IPS-NIHi7 (cell line): ENCODE results near the gene ANKIB1.
"Not testable (repeated sequence)": the region's sequence is repeated elsewhere in the genome, so short reads cannot be mapped to it uniquely, and the experiment has no call there.

ENCODE experiments used
- DNase-seq: peaks from one replicate; pipeline ENCODE4 v3.0.0; 2012; ENCODE audit warnings: mixed read lengths; ENCODE audit errors: extremely low spot score

Gene ANKIB1, protein sequence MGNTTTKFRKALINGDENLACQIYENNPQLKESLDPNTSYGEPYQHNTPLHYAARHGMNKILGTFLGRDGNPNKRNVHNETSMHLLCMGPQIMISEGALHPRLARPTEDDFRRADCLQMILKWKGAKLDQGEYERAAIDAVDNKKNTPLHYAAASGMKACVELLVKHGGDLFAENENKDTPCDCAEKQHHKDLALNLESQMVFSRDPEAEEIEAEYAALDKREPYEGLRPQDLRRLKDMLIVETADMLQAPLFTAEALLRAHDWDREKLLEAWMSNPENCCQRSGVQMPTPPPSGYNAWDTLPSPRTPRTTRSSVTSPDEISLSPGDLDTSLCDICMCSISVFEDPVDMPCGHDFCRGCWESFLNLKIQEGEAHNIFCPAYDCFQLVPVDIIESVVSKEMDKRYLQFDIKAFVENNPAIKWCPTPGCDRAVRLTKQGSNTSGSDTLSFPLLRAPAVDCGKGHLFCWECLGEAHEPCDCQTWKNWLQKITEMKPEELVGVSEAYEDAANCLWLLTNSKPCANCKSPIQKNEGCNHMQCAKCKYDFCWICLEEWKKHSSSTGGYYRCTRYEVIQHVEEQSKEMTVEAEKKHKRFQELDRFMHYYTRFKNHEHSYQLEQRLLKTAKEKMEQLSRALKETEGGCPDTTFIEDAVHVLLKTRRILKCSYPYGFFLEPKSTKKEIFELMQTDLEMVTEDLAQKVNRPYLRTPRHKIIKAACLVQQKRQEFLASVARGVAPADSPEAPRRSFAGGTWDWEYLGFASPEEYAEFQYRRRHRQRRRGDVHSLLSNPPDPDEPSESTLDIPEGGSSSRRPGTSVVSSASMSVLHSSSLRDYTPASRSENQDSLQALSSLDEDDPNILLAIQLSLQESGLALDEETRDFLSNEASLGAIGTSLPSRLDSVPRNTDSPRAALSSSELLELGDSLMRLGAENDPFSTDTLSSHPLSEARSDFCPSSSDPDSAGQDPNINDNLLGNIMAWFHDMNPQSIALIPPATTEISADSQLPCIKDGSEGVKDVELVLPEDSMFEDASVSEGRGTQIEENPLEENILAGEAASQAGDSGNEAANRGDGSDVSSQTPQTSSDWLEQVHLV

DNA sequence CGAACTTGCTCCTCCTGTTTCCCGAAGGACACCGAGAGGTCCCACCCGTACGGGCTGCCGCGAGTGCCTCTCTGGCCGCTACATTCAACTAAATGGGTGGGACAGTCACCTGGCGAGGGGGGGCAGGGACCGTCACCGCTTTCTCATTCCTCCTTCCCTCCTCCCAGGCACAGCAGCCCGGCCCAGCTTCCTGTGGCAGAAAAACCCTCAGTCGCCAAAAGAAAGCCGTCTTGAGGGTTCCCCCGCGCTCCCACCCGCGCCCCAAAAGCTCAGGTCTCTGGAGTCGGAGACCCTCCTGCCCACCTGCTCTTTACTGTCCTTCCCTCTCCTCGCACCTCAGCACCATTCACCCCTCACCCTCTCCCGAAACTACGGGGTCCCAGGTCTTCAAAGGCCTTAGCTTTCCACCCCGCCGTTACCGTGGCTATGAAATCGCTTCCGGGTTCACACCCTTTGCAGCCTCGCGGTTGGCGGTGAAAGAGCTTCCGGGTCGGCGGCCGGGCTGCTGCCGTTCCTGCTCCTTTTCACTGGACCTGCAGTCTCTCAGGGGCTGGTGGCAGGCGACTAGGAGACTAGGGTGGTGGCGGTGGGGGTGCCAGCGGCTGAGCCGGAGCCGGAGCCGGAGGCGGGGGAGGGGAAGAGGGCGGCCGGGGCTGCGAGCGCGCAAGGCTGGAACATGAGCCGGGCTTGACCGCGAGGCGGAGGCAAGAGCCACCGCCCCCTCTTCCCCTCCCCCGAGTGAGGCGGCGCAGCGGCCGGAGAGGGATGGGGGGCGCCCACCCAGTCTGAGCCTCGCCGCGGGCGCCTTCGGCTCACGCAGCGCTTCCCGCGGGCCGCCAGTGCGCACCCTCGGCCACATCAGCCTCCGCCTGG lies at the start of gene ANKIB1, which contains the start of gene KRIT1:
Gene ANKIB1, plus strand, starts transcription at position 488 of the 873 bp plus-strand sequence. CDS start 49,005 bp downstream, outside the sequence.
Gene KRIT1, minus strand, starts transcription at position 428 of the 873 bp plus-strand sequence. CDS start 3,779 bp downstream, outside the sequence.
- DNase-seq: peak; percentile 88

DNA sequence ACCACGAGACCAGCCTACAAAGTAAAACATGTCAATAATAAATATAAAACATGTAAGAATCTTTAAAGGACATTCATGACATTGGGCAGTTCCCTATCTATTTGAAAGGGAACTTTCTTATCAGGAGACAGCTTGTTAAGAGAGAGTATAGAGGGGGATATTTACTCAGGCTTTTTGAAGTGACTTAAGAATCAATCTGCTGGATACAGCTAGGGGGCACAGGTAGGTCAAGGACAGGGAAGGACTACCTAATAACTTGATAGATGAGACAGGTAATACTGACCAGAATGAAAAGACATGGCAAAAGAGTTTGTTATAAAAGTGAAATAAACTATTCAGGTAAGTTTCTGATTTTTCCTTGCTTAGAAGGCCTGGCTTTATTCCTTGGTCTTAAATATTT lies 45.0 kb upstream of the ANKIB1 start:
- peak; percentile 14 for DNase-seq

DNA sequence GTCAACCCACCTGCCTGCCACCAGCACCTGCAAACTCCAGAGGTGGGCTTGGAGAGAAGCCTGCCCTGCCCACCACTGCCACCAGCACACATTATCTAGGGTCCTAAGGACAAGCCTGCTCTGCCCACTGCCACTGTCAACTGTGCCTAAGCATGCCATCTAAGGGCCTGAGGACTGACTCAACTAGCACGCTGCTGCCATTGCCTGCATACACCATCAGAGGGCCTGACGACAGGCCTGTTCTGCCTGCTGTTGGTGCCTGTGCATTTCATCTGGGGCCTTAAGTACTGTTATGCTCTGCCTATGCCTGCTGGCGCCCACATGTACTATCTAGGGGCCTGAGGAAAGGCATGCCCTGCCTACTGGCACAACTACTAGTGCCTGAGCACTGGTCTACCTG lies 39.8 kb upstream of the ANKIB1 start:
- DNase-seq: peak; percentile 19

DNA sequence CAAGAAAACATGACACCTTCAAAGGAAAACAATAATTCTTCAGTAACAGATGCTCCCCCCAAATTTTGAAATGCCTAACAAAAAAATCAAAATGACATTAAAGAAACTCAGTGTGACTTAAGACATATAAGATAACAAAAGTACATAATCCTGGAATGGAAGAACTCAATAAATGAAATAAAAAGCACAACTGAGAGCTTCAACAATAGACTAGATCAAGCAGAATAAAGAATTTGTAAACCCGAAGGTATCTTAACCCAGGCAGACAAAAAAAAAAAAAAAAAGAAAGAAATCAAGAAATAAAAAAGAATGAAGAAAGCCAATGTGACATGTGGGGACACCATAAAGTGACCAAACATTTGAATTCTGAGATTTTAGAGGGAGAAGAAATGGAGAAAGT lies 39.1 kb upstream of the ANKIB1 start:
- no peak for DNase-seq

GRCh38 chr7:92221766-92222165 lies 24.0 kb upstream of the ANKIB1 start:
- DNase-seq: no peak

DNA sequence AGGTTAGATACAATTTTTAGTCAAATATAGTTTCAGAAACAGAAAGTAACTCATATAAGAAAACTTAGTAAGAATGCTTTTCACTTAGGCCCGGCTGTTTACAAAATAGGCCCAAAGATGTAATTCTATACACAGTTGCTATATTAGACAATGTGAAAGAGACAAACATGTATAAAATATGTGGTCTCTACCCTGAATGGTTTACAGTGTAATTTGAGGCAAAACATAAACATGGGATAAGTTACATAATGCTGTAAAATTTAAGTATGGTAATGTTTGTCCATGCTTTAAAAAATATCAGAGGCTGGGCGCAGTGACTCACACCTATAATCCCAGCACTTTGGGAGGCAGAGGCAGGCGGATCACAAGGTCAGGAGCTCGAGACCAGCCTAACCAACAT lies 18.8 kb upstream of the ANKIB1 start:
- DNase-seq: no peak

DNA sequence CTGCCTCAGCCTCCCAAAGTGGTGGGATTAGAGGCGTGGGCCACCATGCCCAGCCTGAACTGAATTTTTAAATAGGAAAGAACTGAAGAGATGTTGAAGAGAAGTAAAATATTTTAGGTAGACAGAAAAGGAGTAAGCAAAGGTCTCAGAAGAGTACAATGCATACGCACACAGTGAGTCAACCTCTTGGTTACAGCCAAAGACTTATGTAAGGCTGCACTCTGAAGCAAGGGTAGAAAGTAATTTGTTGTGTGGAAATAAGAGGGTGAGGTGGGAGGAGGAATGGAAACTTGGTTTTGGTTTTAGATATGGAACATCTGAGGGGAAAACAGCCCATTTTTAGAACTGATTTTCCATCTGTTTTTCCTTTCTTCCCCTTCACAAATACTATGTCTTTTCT lies 17.7 kb upstream of the ANKIB1 start:
- no peak for DNase-seq

DNA sequence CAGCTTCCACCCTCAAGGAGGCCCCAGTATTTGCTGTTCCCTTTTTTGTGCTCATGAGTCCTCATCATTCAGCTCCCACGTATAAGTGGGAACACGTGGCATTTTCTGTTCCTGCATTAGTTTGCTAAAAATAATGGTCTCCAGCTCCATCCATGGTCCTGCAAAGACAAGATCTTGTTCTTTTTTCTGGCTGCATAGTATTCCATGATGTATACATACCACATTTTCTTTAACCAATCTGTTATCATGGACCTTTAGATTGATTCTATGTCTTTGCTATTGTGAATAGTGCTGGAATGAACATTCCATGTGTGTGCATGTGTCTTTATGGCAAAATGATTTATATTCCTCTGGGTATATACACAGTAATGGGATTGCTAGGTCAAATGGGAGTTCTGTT lies 17.0 kb upstream of the ANKIB1 start:
- DNase-seq: no peak

DNA sequence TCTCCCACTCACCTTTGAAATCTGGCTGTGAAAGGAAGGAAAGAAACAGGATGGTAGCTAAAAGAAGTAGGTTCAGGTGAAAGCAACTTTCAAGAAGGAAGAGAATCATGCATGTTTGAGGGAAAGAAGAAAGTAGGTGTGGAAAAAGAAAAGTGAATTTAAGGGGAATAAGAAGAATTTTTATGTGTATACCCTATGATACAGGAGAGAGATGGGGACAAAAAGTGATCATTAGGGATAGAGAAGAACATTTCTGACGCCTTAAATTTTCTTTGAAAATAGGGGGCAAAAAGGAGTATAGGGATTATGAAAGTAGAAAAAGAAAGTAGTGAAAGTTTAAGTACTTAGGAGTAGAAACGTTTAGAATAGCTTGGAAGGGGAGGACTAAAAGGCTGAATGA lies 15.2 kb upstream of the ANKIB1 start:
- no peak for DNase-seq

- DNase-seq: no peak
These were observed 2.8 kb upstream of the ANKIB1 start for GRCh38 chr7:92242972-92243371.

- DNase-seq: no peak
These were observed 827 bp upstream of the ANKIB1 start for GRCh38 chr7:92244808-92245486.

DNA sequence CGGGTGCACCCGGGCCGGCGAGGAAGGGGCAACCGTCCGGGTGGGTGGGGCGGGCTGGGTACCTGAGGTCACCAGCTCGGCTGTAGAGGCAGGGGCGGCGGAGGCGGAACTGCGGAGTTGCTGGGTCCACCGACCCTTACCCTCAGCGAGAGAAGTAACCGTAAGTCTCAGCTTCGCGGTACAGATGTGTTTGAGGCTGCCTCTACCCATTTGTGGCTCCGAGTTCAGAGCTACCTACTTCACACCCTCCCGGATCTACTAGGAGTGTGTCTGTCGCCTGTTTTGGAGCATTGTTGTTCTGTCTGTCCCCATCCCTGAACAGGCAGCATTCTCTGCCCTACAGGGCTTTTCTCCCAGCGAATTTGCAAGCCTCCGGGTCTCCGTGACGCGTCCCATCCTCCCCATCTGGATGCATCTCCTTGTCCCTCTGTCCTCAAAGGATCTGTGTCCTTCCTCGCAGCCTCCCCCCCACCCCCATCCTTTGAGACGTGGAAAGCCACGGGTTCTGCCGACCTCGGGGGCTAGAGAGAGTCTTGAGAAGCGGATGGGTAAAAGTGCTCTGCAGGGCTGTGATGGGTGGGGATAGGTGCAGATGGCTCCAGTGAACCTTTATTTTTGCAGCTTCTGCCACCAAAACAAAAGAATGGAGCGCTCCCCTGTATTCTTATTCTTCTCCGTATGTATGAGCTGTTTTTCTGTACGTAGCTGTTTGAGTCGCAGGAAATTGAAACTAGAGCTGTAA lies 757 bp downstream of the ANKIB1 start:
- DNase-seq: peak; percentile 72

- DNase-seq: no peak
These were observed 4.8 kb downstream of the ANKIB1 start for GRCh38 chr7:92250603-92251002.

DNA sequence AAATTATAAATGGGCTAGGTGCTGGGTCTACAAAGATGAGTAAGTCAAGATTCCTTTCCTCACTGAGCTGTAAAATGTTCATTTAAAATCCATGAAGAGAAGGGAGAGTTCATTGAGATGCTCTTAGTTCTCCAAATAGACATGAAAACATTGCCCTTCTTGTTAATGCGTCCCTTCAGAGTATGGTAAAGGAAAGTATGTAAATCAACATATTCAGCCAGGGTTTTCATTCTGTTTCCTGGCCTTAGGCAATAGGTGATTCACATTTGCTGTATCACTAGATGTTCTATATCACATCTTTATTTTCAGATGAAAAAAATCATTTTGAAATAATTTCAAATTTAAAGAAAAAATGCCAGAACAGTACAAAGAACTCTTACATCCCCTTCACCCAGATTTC lies 5.4 kb downstream of the ANKIB1 start:
- DNase-seq: no peak

- no peak for DNase-seq
These were observed 7.5 kb downstream of the ANKIB1 start for GRCh38 chr7:92253251-92253650.

- DNase-seq: not testable (repeated sequence)
These were observed 9.0 kb downstream of the ANKIB1 start for GRCh38 chr7:92254800-92255199.

DNA sequence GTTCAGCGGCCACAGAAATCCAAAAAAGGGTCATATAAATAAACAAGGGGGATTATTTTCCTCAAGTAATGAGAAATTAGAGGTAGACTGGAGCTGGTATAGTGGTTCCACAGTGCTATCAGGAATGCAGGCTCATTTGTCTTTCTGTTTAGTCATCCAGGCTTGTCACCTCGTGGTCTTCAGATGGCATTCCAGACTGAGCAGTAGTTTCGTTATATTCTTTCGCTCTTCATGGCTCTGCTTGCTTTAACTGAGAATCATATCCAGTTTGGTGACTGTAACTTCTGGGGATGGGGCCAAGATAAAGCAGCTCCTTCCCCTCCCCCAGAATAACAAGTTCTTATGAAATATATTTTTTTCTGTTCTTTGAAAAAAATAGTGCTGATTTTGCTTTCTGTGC lies 9.5 kb downstream of the ANKIB1 start:
- DNase-seq: no peak

DNA sequence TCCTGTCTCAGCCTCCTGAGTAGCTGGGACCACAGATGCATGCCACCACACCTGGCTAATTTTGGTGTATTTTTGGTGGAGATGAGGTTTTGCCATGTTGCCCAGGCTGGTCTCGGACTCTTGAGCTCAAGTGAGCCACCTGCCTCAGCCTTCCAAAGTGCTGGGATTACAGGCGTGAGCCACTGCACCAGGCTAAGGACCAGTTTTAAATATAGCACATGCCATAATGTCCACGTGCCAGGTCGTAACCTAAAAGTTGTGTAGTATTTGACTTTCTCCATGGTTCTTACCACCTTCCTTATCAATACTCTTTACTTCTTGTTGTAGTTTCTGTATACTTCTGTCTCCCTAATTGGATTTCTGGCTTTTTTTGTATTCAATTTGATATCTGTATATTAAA lies 13.3 kb downstream of the ANKIB1 start:
- DNase-seq: no peak

- DNase-seq: no peak
These were observed 14.0 kb downstream of the ANKIB1 start for GRCh38 chr7:92259610-92260247.
